Liver (tissue), 9 donors: ENCODE data around the gene POP4. TPM values are rescaled to one million over a fixed set of nuclear protein-coding genes. Genes with fewer than 3 reads are reported as not detected.

ENCODE experiments used
- DNase-seq: peaks from one replicate; pipeline ENCODE4 v3.0.0-alpha.2; 2017; ENCODE audit warnings: low spot score
- H3K27ac ChIP-seq, 2 donors: one replicate each; pipeline ENCODE4 v1.7.0; 2013; ENCODE audit warnings: inconsistent platforms in 2 of 2, low read length in 2 of 2, control low read depth in 1 of 2, low read depth in 1 of 2, mild to moderate bottlenecking in 1 of 2
- H3K27me3 ChIP-seq, 4 donors: one replicate each; pipeline versions ENCODE4 v1.6.1 to v1.7.0; 2013; ENCODE audit warnings: low read length in 3 of 4, inconsistent platforms in 1 of 4, mild to moderate bottlenecking in 1 of 4, moderate library complexity in 1 of 4; ENCODE audit not compliant: control insufficient read depth in 4 of 4, insufficient read depth in 4 of 4
- H3K36me3 ChIP-seq, 4 donors: one replicate each; pipeline versions ENCODE4 v1.6.1 to v1.7.0; 2013; ENCODE audit warnings: low read length in 3 of 4, mild to moderate bottlenecking in 3 of 4, low read depth in 1 of 4, moderate library complexity in 1 of 4; ENCODE audit not compliant: control insufficient read depth in 4 of 4, insufficient read depth in 3 of 4
- H3K4me1 ChIP-seq, 4 donors: one replicate each; pipeline versions ENCODE4 v1.6.1 to v1.7.0; 2013; ENCODE audit warnings: low read length in 3 of 4, mild to moderate bottlenecking in 3 of 4, moderate library complexity in 1 of 4; ENCODE audit not compliant: control insufficient read depth in 4 of 4, insufficient read depth in 4 of 4
- H3K4me3 ChIP-seq, 3 donors: one replicate each; pipeline versions ENCODE4 v1.6.1 to v1.7.0; 2013; ENCODE audit warnings: low read length in 3 of 3, control low read depth in 1 of 3, low read depth in 1 of 3, mild to moderate bottlenecking in 1 of 3
- H3K9ac ChIP-seq, 2 donors: one replicate each; pipeline ENCODE4 v1.7.0; 2013; ENCODE audit warnings: low read length in 2 of 2, mild to moderate bottlenecking in 2 of 2, moderate library complexity in 2 of 2, control low read depth in 1 of 2, low read depth in 1 of 2
- H3K9me3 ChIP-seq, 4 donors: one replicate each; pipeline versions ENCODE4 v1.6.1 to v1.7.0; 2013; ENCODE audit warnings: low read length in 3 of 4; ENCODE audit not compliant: control insufficient read depth in 4 of 4
- EGR1 ChIP-seq, 2 donors: IDR thresholded peaks; 2 replicates each; pipeline ENCODE4 v1.6.1; 2016 to 2018; ENCODE audit warnings: antibody characterized with exemption in 2 of 2, low read depth in 2 of 2
- FOXA1 ChIP-seq: IDR thresholded peaks from 2 replicates; pipeline ENCODE4 v1.6.1; 2016; ENCODE audit warnings: antibody characterized with exemption
- FOXA2 ChIP-seq: IDR thresholded peaks from 2 replicates; pipeline ENCODE4 v1.6.1; 2016; ENCODE audit warnings: antibody characterized with exemption
- GABPA ChIP-seq, 2 donors: IDR thresholded peaks in 1 of 2; conservative IDR thresholded peaks in 1 of 2; 2 replicates each; pipeline ENCODE4 v1.6.1; 2016; ENCODE audit warnings: antibody characterized with exemption in 2 of 2, mild to moderate bottlenecking in 1 of 2, moderate library complexity in 1 of 2
- HNF4A ChIP-seq, 2 donors: conservative IDR thresholded peaks; 2 replicates each; pipeline ENCODE4 v1.6.1; 2016; ENCODE audit warnings: antibody characterized with exemption in 2 of 2, mild to moderate bottlenecking in 2 of 2
- HNF4G ChIP-seq: IDR thresholded peaks from 2 replicates; pipeline ENCODE4 v1.6.1; 2016; ENCODE audit warnings: antibody characterized with exemption
- JUND ChIP-seq, 2 donors: IDR thresholded peaks; 2 replicates each; pipeline ENCODE4 v1.6.1; 2016; ENCODE audit warnings: antibody characterized with exemption in 2 of 2
- NR2F2 ChIP-seq: IDR thresholded peaks from 2 replicates; pipeline ENCODE4 v1.6.1; 2016; ENCODE audit warnings: antibody characterized with exemption
- RAD21 ChIP-seq, 2 donors: IDR thresholded peaks; 2 replicates each; pipeline ENCODE4 v1.6.1; 2016; ENCODE audit warnings: antibody characterized with exemption in 2 of 2, mild to moderate bottlenecking in 2 of 2
- RXRA ChIP-seq, 2 donors: IDR thresholded peaks; 2 replicates each; pipeline ENCODE4 v1.6.1; 2017 to 2018; ENCODE audit warnings: antibody characterized with exemption in 2 of 2, mild to moderate bottlenecking in 1 of 2
- TAF1 ChIP-seq: conservative IDR thresholded peaks from 2 replicates; pipeline ENCODE4 v1.6.1; 2016; ENCODE audit warnings: antibody characterized with exemption, mild to moderate bottlenecking
- YY1 ChIP-seq: IDR thresholded peaks from 2 replicates; pipeline ENCODE4 v1.6.1; 2016; ENCODE audit warnings: antibody characterized with exemption, mild to moderate bottlenecking
- WGBS: extraction: QIAGEN DNeasy Blood & Tissue Kit; methylation state at CpG from one replicate; pipeline ENCODE4 v1.1.7; 2013; 5-methylcytosine and 5-hydroxymethylcytosine counted together
- polyA plus RNA-seq, 2 donors: library from polyadenylated mRNA; stranded (reverse) in 1 of 2; unstranded in 1 of 2; fragments of 200-250 nt in 1 of 2; fragments of >200 nt in 1 of 2; fragmentation: Nextera tagmentation in 1 of 2; extraction: Ambion mirVana in 1 of 2; gene quantifications; one replicate each; pipeline versions ENCODE4 v1.2.1 to v1.2.3, GENCODE V29; 2013 to 2015
- total RNA-seq, 2 donors: library from RNA; depleted of rRNA; stranded (reverse); fragments of >200 nt; gene quantifications; one replicate each; pipeline ENCODE4 v1.2.3, GENCODE V29; 2014
- TF ChIP-seq, protein P1 (sequence below): IDR thresholded peaks from 2 replicates; pipeline ENCODE4 v1.6.1; 2016; ENCODE audit warnings: antibody characterized with exemption, mild to moderate bottlenecking
- TF ChIP-seq, protein P2 (sequence below): IDR thresholded peaks from 2 replicates; pipeline ENCODE4 v1.6.1; 2016; ENCODE audit warnings: antibody characterized with exemption
- TF ChIP-seq, protein P3 (sequence below): fragments of 150-350 bp; IDR thresholded peaks from 2 replicates; pipeline ENCODE4 v1.5.1; 2017; ENCODE audit warnings: improper control_type of control experiment, low read depth, low read length; ENCODE audit not compliant: missing input control
- TF ChIP-seq, protein P4 (sequence below): IDR thresholded peaks from 2 replicates; pipeline ENCODE4 v1.6.1; 2016; ENCODE audit warnings: antibody characterized with exemption
- TF ChIP-seq, protein P5 (sequence below): IDR thresholded peaks from 2 replicates; pipeline ENCODE4 v1.6.1; 2016; ENCODE audit warnings: antibody characterized with exemption
- donor health status: healthy.
- donor health status: healthy.
- donor health status: healthy.
- donor health status: healthy.
- donor health status: healthy.

The POP4 gene
- total and polyA plus RNA-seq, 4 donors, result 33.7 to 61.6 (median 38.9) TPM

DNA sequence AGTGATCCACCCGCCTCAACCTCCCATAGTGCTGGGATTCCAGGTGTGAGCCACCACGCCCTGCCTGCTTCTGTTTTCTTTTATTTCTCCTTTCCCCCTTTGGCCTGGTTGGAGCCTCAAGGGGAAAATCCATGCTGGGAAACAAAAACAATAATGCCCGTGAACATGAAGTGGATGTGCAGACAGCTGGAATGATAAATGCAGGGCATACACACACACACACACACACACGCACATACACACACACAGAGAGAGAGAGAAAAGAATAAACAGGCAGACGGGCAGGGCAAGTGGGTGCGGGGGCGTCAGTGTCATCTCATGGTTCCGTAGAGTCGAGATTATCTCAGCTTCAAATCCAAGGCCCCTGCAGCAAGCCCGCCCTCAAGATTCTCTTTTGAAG is 54.8 kb downstream of the POP4 start:
- no peak for DNase-seq
- Histone ChIP-seq H3K27ac (no peak overlapping the region), H3K9me3 (no peaks in the 10 kb centered on the region), H3K4me1 (peaks cover 7 to 23% (median 15%) of the 10 kb centered on the region in 4 donors), H3K9ac (no peak overlapping the region), H3K36me3 (no peaks in the 10 kb centered on the region), H3K27me3 (no peaks in the 10 kb centered on the region), H3K4me3 (no peak overlapping the region)
- WGBS, result 74% methylated on average over 10 of the region's 10 CpGs
- TF ChIP-seq, protein P1, sequence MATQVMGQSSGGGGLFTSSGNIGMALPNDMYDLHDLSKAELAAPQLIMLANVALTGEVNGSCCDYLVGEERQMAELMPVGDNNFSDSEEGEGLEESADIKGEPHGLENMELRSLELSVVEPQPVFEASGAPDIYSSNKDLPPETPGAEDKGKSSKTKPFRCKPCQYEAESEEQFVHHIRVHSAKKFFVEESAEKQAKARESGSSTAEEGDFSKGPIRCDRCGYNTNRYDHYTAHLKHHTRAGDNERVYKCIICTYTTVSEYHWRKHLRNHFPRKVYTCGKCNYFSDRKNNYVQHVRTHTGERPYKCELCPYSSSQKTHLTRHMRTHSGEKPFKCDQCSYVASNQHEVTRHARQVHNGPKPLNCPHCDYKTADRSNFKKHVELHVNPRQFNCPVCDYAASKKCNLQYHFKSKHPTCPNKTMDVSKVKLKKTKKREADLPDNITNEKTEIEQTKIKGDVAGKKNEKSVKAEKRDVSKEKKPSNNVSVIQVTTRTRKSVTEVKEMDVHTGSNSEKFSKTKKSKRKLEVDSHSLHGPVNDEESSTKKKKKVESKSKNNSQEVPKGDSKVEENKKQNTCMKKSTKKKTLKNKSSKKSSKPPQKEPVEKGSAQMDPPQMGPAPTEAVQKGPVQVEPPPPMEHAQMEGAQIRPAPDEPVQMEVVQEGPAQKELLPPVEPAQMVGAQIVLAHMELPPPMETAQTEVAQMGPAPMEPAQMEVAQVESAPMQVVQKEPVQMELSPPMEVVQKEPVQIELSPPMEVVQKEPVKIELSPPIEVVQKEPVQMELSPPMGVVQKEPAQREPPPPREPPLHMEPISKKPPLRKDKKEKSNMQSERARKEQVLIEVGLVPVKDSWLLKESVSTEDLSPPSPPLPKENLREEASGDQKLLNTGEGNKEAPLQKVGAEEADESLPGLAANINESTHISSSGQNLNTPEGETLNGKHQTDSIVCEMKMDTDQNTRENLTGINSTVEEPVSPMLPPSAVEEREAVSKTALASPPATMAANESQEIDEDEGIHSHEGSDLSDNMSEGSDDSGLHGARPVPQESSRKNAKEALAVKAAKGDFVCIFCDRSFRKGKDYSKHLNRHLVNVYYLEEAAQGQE, result no peak
- TF ChIP-seq HNF4G (no peak), HNF4A (conservative IDR thresholded peaks at IDR 0.05) (no peak), NR2F2 (no peak), RXRA (IDR thresholded peaks at IDR 0.05) (no peak), TAF1 (no peak), FOXA2 (no peak), YY1 (no peak), FOXA1 (no peak), RAD21 (IDR thresholded peaks at IDR 0.05) (no peak), GABPA (IDR thresholded peaks at IDR 0.05 in 1 of 2, conservative IDR thresholded peaks at IDR 0.05 in 1 of 2) (no peak), JUND (IDR thresholded peaks at IDR 0.05) (no peak)
- TF ChIP-seq, protein P2, sequence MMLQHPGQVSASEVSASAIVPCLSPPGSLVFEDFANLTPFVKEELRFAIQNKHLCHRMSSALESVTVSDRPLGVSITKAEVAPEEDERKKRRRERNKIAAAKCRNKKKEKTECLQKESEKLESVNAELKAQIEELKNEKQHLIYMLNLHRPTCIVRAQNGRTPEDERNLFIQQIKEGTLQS, result no peak
- TF ChIP-seq, protein P3, sequence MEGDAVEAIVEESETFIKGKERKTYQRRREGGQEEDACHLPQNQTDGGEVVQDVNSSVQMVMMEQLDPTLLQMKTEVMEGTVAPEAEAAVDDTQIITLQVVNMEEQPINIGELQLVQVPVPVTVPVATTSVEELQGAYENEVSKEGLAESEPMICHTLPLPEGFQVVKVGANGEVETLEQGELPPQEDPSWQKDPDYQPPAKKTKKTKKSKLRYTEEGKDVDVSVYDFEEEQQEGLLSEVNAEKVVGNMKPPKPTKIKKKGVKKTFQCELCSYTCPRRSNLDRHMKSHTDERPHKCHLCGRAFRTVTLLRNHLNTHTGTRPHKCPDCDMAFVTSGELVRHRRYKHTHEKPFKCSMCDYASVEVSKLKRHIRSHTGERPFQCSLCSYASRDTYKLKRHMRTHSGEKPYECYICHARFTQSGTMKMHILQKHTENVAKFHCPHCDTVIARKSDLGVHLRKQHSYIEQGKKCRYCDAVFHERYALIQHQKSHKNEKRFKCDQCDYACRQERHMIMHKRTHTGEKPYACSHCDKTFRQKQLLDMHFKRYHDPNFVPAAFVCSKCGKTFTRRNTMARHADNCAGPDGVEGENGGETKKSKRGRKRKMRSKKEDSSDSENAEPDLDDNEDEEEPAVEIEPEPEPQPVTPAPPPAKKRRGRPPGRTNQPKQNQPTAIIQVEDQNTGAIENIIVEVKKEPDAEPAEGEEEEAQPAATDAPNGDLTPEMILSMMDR, result no peak
- TF ChIP-seq, protein P4, sequence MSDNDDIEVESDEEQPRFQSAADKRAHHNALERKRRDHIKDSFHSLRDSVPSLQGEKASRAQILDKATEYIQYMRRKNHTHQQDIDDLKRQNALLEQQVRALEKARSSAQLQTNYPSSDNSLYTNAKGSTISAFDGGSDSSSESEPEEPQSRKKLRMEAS, result no peak
- TF ChIP-seq, protein P5, sequence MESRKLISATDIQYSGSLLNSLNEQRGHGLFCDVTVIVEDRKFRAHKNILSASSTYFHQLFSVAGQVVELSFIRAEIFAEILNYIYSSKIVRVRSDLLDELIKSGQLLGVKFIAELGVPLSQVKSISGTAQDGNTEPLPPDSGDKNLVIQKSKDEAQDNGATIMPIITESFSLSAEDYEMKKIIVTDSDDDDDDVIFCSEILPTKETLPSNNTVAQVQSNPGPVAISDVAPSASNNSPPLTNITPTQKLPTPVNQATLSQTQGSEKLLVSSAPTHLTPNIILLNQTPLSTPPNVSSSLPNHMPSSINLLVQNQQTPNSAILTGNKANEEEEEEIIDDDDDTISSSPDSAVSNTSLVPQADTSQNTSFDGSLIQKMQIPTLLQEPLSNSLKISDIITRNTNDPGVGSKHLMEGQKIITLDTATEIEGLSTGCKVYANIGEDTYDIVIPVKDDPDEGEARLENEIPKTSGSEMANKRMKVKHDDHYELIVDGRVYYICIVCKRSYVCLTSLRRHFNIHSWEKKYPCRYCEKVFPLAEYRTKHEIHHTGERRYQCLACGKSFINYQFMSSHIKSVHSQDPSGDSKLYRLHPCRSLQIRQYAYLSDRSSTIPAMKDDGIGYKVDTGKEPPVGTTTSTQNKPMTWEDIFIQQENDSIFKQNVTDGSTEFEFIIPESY, result no peak

DNA sequence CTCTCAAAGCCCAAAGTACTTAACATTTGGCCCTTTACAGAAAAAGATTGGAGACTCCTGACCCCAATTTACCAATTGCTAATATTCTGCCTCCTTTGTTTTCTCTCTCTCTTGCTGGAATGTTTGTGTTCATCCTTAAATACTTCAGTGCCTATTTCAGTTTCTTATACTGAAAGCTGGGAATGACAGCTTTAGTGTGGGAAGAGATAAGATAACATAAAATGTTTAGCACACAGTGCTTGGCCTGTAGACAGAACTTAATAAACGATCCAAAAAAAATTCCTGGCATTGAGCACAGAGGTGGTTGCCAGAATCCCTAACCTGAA is 56.2 kb downstream of the POP4 start:
- Histone ChIP-seq H3K4me3 (no peak overlapping the region), H3K36me3 (no peaks in the 10 kb centered on the region), H3K4me1 (peaks cover 8 to 36% (median 21%) of the 10 kb centered on the region in 4 donors), H3K9ac (no peak overlapping the region), H3K27ac (peak overlapping the region; percentile 14 to 56), H3K27me3 (no peaks in the 10 kb centered on the region), H3K9me3 (no peaks in the 10 kb centered on the region)
- 14% methylated on average over 1 of the region's 1 CpG for WGBS
- no peak for TF ChIP-seq JUND (IDR thresholded peaks at IDR 0.05)
- peak; percentile 5 to 9 for TF ChIP-seq RAD21 (IDR thresholded peaks at IDR 0.05)
- TF ChIP-seq, protein P2, result no peak
- no peak for TF ChIP-seq FOXA1
- TF ChIP-seq EGR1 (IDR thresholded peaks at IDR 0.05; ENCODE audit: low read depth in 2 of 2), result no peak
- TF ChIP-seq TAF1, result no peak
- peak; percentile 42 for TF ChIP-seq NR2F2
- TF ChIP-seq RXRA (IDR thresholded peaks at IDR 0.05), result peak in 1 of 2 donors; percentile 32
- no peak for TF ChIP-seq YY1
- DNase-seq, result no peak
